ENCODE measurements around the gene DCT. TPM values are rescaled to one million over a fixed set of nuclear protein-coding genes. Genes with fewer than 3 reads are reported as not detected.

DCT gene
- total and polyA plus RNA-seq, 2 donors (not counting 1 experiment from before 2014, with no cell fraction given): 0.17 TPM; not detected in 1

DNA sequence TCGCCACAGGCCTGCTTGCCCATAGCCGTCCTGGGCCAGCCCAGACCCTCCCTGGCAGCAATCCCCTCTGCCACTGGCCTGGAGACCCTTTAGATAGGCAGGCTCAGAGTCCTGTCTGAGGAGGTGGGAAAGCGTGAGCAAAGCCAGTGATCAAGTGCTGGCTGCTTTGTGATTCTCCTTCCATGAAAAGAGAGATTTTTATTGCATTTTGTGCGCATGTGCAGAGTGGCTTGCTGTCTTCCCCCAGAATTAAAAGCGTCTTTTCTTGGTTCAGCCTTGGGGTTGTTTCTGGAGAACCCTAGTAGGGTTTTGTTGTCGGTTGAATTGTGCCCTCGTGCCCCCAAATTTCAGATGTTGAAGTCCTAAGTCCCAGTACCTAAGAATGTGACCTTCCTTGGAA, 44.9 kb upstream of the DCT start:
- H3K4me1 ChIP-seq (ENCODE audit: control insufficient read depth, extremely low read depth, insufficient read depth, low read length): no peaks in the 10 kb centered on the region
- H3K9me3 ChIP-seq (ENCODE audit: control insufficient read depth, insufficient read depth, low read depth, low read length): no peaks in the 10 kb centered on the region
- H3K27me3 ChIP-seq (ENCODE audit: control insufficient read depth, insufficient read depth, low read length): no peaks in the 10 kb centered on the region
- DNase-seq (ENCODE audit: low read depth in 2 of 2): no peak
- H3K36me3 ChIP-seq (ENCODE audit: control insufficient read depth, insufficient read depth, low read length): no peaks in the 10 kb centered on the region
- H3K27ac ChIP-seq (ENCODE audit: insufficient read depth, low read length): no peak overlapping the region
- H3K9ac ChIP-seq (ENCODE audit: insufficient read depth, low read length): no peak overlapping the region
- TF ChIP-seq, protein P1, sequence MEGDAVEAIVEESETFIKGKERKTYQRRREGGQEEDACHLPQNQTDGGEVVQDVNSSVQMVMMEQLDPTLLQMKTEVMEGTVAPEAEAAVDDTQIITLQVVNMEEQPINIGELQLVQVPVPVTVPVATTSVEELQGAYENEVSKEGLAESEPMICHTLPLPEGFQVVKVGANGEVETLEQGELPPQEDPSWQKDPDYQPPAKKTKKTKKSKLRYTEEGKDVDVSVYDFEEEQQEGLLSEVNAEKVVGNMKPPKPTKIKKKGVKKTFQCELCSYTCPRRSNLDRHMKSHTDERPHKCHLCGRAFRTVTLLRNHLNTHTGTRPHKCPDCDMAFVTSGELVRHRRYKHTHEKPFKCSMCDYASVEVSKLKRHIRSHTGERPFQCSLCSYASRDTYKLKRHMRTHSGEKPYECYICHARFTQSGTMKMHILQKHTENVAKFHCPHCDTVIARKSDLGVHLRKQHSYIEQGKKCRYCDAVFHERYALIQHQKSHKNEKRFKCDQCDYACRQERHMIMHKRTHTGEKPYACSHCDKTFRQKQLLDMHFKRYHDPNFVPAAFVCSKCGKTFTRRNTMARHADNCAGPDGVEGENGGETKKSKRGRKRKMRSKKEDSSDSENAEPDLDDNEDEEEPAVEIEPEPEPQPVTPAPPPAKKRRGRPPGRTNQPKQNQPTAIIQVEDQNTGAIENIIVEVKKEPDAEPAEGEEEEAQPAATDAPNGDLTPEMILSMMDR (conservative IDR thresholded peaks at IDR 0.05 in 1 of 2, IDR thresholded peaks at IDR 0.05 in 1 of 2; ENCODE audit: low read depth in 1 of 2, low read length in 2 of 2): no peak
- TF ChIP-seq EZH2 (IDR thresholded peaks at IDR 0.05; ENCODE audit: low read length, missing control alignments): no peak
- H2AFZ ChIP-seq (ENCODE audit: low read length): no peak overlapping the region
- H3K79me2 ChIP-seq (ENCODE audit: control insufficient read depth, insufficient read depth, low read length): no peaks in the 10 kb centered on the region
- H3K4me3 ChIP-seq (replicated peaks in 1 of 4; ENCODE audit: control extremely low read depth in 1 of 4, insufficient read depth in 1 of 4, low read depth in 3 of 4, low read length in 4 of 4): no peak overlapping the region
- H3K4me2 ChIP-seq (ENCODE audit: extremely low read depth, insufficient read depth, low read length): no peak overlapping the region
- no peaks in the 10 kb centered on the region for H4K20me1 ChIP-seq (ENCODE audit: control insufficient read depth, extremely low read depth, insufficient read depth, low read length)

GRCh38 chr13:94520001-94520400, 40.5 kb upstream of the DCT start:
- DNase-seq (ENCODE audit: low read depth in 2 of 2): no peak
- Histone ChIP-seq H3K4me1 (ENCODE audit: control insufficient read depth, extremely low read depth, insufficient read depth, low read length) (no peaks in the 10 kb centered on the region), H3K9ac (ENCODE audit: insufficient read depth, low read length) (no peak overlapping the region), H2AFZ (ENCODE audit: low read length) (no peak overlapping the region), H3K9me3 (ENCODE audit: control insufficient read depth, insufficient read depth, low read depth, low read length) (no peaks in the 10 kb centered on the region), H3K4me3 (replicated peaks in 1 of 4; ENCODE audit: control extremely low read depth in 1 of 4, insufficient read depth in 1 of 4, low read depth in 3 of 4, low read length in 4 of 4) (no peak overlapping the region), H3K27me3 (ENCODE audit: control insufficient read depth, insufficient read depth, low read length) (no peaks in the 10 kb centered on the region), H3K4me2 (ENCODE audit: extremely low read depth, insufficient read depth, low read length) (no peak overlapping the region), H3K79me2 (ENCODE audit: control insufficient read depth, insufficient read depth, low read length) (no peaks in the 10 kb centered on the region), H3K36me3 (ENCODE audit: control insufficient read depth, insufficient read depth, low read length) (no peaks in the 10 kb centered on the region), H3K27ac (ENCODE audit: insufficient read depth, low read length) (no peak overlapping the region), H4K20me1 (ENCODE audit: control insufficient read depth, extremely low read depth, insufficient read depth, low read length) (no peaks in the 10 kb centered on the region)
- TF ChIP-seq EZH2 (IDR thresholded peaks at IDR 0.05; ENCODE audit: low read length, missing control alignments): no peak
- TF ChIP-seq, protein P1 (conservative IDR thresholded peaks at IDR 0.05 in 1 of 2, IDR thresholded peaks at IDR 0.05 in 1 of 2; ENCODE audit: low read depth in 1 of 2, low read length in 2 of 2): no peak

- no peak overlapping the region for H2AFZ ChIP-seq (ENCODE audit: low read length)
- no peaks in the 10 kb centered on the region for H3K9me3 ChIP-seq (ENCODE audit: control insufficient read depth, insufficient read depth, low read depth, low read length)
- TF ChIP-seq, protein P1 (conservative IDR thresholded peaks at IDR 0.05 in 1 of 2, IDR thresholded peaks at IDR 0.05 in 1 of 2; ENCODE audit: low read depth in 1 of 2, low read length in 2 of 2): no peak
- no peak for TF ChIP-seq EZH2 (IDR thresholded peaks at IDR 0.05; ENCODE audit: low read length, missing control alignments)
- H3K27me3 ChIP-seq (ENCODE audit: control insufficient read depth, insufficient read depth, low read length): no peaks in the 10 kb centered on the region
- no peaks in the 10 kb centered on the region for H3K4me1 ChIP-seq (ENCODE audit: control insufficient read depth, extremely low read depth, insufficient read depth, low read length)
- no peaks in the 10 kb centered on the region for H3K79me2 ChIP-seq (ENCODE audit: control insufficient read depth, insufficient read depth, low read length)
- H4K20me1 ChIP-seq (ENCODE audit: control insufficient read depth, extremely low read depth, insufficient read depth, low read length): no peaks in the 10 kb centered on the region
- no peak overlapping the region for H3K9ac ChIP-seq (ENCODE audit: insufficient read depth, low read length)
- no peaks in the 10 kb centered on the region for H3K36me3 ChIP-seq (ENCODE audit: control insufficient read depth, insufficient read depth, low read length)
- H3K4me3 ChIP-seq (replicated peaks in 1 of 4; ENCODE audit: control extremely low read depth in 1 of 4, insufficient read depth in 1 of 4, low read depth in 3 of 4, low read length in 4 of 4): no peak overlapping the region
- no peak overlapping the region for H3K27ac ChIP-seq (ENCODE audit: insufficient read depth, low read length)
- no peak for DNase-seq (ENCODE audit: low read depth in 2 of 2)
- H3K4me2 ChIP-seq (ENCODE audit: extremely low read depth, insufficient read depth, low read length): no peak overlapping the region
Measured at GRCh38 chr13:94516456-94516855, 37.0 kb upstream of the DCT start.
